Right ventricle myocardium inferior (tissue), 1 donor: ENCODE data around the gene SEC14L2. TPM values are rescaled to one million over a fixed set of nuclear protein-coding genes. Genes with fewer than 3 reads are reported as not detected.

Experiments
- ATAC-seq: fragments of 200-7000 bp; cut with Tn5 transposase; one replicate; pipeline ENCODE4 v1.9.1; 2020; ENCODE audit warnings: mild to moderate bottlenecking, moderate library complexity
- DNase-seq: peaks from one replicate; pipeline ENCODE4 v3.0.0; 2021; ENCODE audit errors: missing footprints
- intact Hi-C: fragments of 100-400 bp; cut with DNase I; formaldehyde crosslinking; loops from one replicate; pipeline ENCODE4 v1.11.0; 2022
- total RNA-seq: library from RNA; stranded (reverse); fragmentation: NEBNext Ultra II Directional; extraction: Animal tissue kit (Norgen Biotek cat#: 25700); gene quantifications from one replicate; pipeline ENCODE4 v1.2.1, GENCODE V29; 2021
- donor health status: DM: no; HTN: yes; CAD: no; lungs with severe emphysema.

Gene SEC14L2
- total RNA-seq, 1 donor from 2014 or later = 0.65 TPM

DNA sequence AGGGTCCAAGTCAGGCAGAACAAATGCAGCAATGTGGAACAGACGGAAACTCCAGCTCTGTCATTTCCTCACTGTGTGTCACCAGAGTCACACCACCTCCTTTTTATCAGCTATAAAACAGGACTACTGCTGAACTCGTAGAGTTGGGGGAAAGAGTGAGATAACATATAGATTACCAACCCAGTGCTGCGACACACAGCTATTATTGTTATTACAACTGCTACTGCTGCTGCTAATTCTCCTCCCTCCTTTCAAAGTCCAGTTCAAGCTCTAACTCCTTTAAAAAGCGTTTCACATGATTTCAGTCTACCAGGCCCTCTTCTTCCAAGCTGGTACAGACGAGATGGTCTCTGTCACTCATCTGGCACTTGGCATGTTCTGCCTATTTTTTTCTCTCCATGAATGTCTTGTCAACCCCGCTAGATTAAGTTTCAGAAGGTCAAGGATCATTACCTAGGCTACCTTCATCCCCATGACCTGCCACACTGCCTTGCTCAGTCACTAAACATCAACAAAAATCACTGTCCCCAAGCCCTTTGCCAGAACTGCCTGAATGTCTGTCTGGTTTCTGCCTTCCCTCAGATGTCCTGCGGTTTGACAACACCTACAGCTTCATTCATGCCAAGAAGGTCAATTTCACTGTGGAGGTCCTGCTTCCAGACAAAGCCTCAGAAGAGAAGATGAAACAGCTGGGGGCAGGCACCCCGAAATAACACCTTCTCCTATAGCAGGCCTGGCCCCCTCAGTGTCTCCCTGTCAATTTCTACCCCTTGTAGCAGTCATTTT lies 25.1 kb downstream of the SEC14L2 start:
- no peak for DNase-seq
- intact Hi-C loops = no loop called here
- no peak for ATAC-seq

- no peak for ATAC-seq
- intact Hi-C loops = no loop called here
- DNase-seq = peak; percentile 73
Measured at GRCh38 chr22:30422481-30423300, 25.9 kb downstream of the SEC14L2 start.

DNA sequence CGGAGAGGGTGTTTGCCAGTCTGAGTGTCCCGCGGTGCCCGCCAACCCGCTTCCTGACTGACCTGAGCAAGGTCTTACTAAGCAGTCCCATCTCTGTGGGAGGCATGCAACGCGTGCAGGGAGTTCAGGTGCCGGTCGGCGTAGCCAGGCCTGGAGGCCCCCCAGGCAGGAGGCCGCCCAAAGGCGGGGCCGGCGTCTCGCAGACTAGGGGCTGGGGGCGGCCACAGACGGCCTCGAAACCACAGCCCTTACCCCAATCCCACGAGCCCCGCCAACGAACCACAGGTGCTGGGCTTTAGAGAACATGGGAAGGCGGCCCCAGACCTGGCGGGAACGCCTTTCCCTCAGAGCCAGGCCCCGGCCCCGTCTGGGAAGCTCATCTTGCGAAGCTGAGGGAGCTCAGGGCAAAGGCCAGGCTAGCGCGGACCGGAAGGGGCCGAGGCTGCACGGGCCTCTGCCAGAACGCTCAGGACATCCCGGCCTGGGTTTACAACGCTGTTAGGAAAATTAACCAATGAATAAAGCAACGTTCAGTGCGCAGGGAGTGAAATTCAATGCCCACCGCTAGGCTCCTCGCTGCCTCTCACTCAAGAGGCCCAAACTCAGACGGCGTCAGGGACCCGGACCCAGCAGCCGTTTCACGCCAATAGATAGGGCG lies 26.6 kb downstream of the SEC14L2 start:
- DNase-seq (peak; percentile 90), ATAC-seq (peak; percentile 75)
- intact Hi-C loops = no loop called here

DNA sequence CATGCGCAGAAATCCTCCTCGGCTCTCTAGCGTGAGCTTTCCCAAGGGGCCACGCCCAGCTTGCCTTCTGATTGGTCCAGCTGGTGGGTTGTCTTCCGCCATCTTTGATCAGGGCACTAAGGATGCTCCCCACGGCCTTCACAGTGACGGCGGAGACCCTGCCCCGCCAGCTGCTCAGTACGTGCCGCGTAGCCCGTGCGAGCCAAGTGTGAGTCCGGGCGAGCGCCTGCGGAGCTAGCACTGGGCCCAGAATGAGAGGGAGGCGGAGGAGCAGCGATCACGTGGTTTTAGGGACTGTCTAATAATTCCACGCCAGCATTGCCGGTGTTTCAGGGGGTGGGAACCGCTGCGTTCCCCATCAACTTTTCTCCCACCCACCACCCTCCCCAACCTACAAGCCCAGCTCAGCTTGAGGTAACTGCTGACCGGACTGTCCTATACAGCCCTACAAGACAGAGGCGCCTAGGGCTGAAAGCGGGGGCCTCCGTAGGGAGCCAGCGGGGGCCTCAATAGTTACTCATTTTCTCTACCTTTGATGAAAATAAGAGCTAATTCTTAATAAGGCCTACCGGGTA lies 27.2 kb downstream of the SEC14L2 start:
- intact Hi-C loops = no loop called here
- DNase-seq (peak; percentile 99), ATAC-seq (peak; percentile 94)

GRCh38 chr22:30424534-30425326 lies 27.9 kb downstream of the SEC14L2 start:
- intact Hi-C loops = no loop called here
- peak; percentile 59 for DNase-seq
- no peak for ATAC-seq

- no peak for ATAC-seq
- DNase-seq = no peak
- intact Hi-C loops = no loop called here
Measured at GRCh38 chr22:30425327-30425615, 28.5 kb downstream of the SEC14L2 start.

DNA sequence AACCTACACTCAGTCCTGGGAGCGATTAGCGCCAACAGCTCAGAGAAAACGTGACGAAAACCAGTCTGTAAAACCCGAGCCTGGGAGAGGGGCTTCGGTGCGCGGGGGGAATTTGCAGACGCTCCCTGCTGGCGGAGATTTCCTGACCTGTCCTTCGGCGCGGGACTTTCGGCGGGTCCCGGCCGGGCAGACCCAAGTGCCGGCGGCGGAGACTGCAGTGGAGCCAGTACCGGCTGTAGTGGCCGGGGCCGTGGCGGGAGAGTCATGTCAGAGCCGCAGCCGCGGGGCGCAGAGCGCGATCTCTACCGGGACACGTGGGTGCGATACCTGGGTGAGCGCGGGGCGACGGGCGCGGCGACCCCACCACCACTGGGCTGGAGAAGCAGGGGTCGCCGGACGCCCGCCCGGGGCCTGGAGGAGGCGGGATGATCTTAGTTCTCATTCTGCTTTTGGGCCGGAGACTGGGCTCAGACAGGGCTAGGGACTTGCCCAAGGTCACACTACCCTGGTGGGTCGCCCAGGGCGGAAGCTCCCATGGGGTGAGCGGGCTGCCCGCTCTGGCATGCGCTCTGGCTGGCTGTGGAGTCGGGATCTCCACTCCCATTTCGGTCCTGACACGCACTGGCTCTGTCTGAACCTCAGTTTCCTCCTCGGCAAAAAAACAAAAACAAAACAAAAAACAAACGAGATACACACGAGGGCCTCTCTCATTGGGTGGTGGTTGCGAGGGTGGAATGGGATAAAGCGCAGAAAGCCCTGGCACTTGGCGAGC lies 29.0 kb downstream of the SEC14L2 start, which contains the start of gene MTFP1:
Gene MTFP1 (plus strand): TSS at position 153 of the 772 bp plus-strand sequence. CDS start 112 bp downstream, at position 265.
- ATAC-seq (no peak), DNase-seq (peak; percentile 82)
- intact Hi-C loops = no loop called here

DNA sequence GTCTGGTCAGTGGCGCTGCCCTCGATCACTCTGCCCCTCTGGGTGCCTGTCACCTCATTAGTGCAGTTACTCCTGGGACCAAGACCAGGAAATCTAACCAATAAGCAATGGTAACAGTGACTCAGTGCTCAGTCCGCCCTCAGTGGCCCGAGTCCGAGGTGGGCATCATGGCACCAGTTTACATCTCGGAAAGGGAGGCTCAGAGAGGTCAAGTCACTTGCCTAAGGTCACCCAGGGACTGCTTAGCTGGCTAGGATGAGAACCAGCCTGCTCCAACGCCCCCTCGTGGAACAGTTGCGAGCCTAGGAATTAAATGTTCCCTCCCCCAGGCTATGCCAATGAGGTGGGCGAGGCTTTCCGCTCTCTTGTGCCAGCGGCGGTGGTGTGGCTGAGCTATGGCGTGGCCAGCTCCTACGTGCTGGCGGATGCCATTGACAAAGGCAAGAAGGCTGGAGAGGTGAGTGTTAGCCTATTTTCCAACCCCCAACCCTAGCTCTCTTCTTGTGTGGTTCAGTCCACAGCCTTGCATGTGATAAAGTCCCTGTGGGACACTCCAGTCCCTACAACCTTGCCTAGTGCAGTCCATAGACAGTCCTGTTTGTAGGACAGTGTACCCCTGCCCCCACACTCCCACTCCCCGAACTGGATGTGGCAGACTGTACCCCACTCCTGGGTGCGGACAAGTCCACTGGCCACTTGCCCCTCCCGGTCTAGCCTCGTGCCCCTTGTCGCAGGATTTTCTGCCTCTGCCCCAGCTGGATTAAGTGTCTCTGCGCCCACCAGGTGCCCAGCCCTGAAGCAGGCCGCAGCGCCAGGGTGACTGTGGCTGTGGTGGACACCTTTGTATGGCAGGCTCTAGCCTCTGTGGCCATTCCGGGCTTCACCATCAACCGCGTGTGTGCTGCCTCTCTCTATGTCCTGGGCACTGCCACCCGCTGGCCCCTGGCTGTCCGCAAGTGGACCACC lies 29.9 kb downstream of the SEC14L2 start:
- intact Hi-C loops = no loop called here
- peak; percentile 89 for DNase-seq
- no peak for ATAC-seq

GRCh38 chr22:30427871-30428270 lies 31.1 kb downstream of the SEC14L2 start:
- no peak for ATAC-seq
- peak; percentile 39 for DNase-seq
- intact Hi-C loops = no loop called here

DNA sequence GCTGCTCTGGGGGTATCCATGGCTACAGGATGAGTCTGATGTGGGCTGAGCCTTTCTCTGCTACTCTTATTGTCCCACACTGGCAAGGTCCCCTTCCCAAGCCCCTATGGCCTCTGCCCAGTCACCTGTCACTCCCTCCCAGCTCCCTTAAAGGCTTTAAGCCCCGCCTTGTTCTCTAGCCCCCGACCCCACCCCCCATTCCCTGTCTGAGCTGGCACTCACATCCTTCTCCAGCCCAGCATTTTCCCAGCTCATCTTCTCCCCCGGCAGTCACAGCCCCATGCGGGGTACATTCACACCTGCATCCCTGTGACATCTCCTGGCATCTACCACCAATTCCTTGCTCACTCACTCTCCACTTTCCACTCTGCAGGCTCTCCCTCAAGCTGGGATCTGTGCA lies 33.1 kb downstream of the SEC14L2 start:
- intact Hi-C loops = no loop called here
- DNase-seq = peak; percentile 3
- ATAC-seq = no peak

DNA sequence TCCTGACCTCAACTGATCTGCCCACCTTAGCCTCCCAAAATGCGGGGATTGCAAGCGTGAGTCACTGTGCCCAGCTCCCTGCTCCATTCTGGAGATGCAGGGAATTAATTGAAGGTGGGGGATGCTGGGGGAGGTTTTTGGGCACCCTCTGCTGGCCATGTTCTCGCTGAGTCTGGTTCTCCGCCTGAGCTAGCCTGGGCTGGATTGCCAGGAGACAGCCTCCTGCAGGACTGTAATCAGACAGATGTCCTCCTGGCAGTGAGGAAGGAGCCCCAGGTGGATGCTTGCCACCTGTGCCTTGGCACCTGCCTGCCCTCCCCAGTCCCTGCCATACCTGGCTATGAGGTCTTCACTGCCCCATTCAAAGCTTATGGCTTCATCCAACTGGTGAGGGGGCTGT lies 34.1 kb downstream of the SEC14L2 start:
- intact Hi-C loops = no loop called here
- DNase-seq (peak; percentile 32), ATAC-seq (no peak)

- intact Hi-C loops = no loop called here
- ATAC-seq (no peak), DNase-seq (no peak)
Measured at GRCh38 chr22:30432096-30432495, 35.3 kb downstream of the SEC14L2 start.

GRCh38 chr22:30432520-30432919 lies 35.7 kb downstream of the SEC14L2 start:
- ATAC-seq (no peak), DNase-seq (peak; percentile 9)
- intact Hi-C loops = no loop called here

- intact Hi-C loops = no loop called here
- DNase-seq (no peak), ATAC-seq (no peak)
Measured at GRCh38 chr22:30433227-30433626, 36.4 kb downstream of the SEC14L2 start.

- ATAC-seq = no peak
- DNase-seq = no peak
- intact Hi-C loops = no loop called here
Measured at GRCh38 chr22:30433773-30434172, 37.0 kb downstream of the SEC14L2 start.

DNA sequence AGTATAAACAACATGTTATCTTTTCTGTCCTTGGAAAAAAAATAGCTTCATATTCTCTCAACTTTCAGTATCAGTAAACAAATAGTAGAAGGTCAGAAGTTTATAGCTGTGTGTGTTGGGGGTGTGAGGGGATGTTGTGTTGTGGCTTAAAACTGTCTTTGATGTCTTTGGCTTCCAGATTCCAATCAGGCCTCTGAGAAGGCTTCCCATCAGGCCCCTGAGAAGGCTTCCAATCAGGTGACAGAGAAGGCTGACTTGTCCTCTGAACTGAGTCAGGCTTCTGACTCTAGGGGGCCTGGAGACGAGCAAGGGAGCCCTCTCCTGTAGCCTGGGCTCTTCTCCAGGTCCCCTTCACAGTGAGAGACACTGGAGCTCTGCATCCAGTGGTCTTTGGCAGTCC lies 38.0 kb downstream of the SEC14L2 start:
- intact Hi-C loops = no loop called here
- DNase-seq (peak; percentile 5), ATAC-seq (no peak)

GRCh38 chr22:30435674-30436126 lies 38.9 kb downstream of the SEC14L2 start:
- DNase-seq (peak; percentile 70), ATAC-seq (no peak)
- intact Hi-C loops = no loop called here
